Measurements from ENCODE around the gene MYO7A.

The MYO7A gene

GRCh38 chr11:77188633-77189491 lies 60.8 kb downstream of the MYO7A start:
- Histone ChIP-seq H3K9ac (no peak overlapping the region), H3K27me3 (no peaks in the 10 kb centered on the region), H3K9me3 (replicated peaks in 1 of 11) (peaks cover 0 to 2% (median 0%) of the 10 kb centered on the region in 11 experiments; a peak in 1 of 22 replicates), H3K27ac (no peak overlapping the region), H3K4me2 (no peak overlapping the region), H3K4me1 (peaks cover 8 to 44% (median 28%) of the 10 kb centered on the region in 10 experiments; a peak in 19 of 20 replicates), H3K36me3 (peaks cover 0 to 75% (median 0%) of the 10 kb centered on the region in 11 experiments; a peak in 4 of 22 replicates), H4K20me1 (peaks cover 0 to 31% (median 0%) of the 10 kb centered on the region in 11 experiments; a peak in 5 of 22 replicates), H3K4me3 (no peak overlapping the region)
- no peak for TF ChIP-seq Cebpa-rat (IDR thresholded peaks at IDR 0.05)

- peaks cover 14 to 41% (median 35%) of the 10 kb centered on the region in 10 experiments; a peak in 19 of 20 replicates for H3K4me1 ChIP-seq
These were observed 61.7 kb downstream of the MYO7A start for GRCh38 chr11:77189588-77190210.

GRCh38 chr11:77190331-77191075 lies 62.5 kb downstream of the MYO7A start:
- Histone ChIP-seq H4K20me1 (peaks cover 0 to 37% (median 0%) of the 10 kb centered on the region in 11 experiments; a peak in 4 of 22 replicates), H3K9ac (no peak overlapping the region), H3K27ac (no peak overlapping the region), H3K4me2 (no peak overlapping the region), H3K36me3 (peaks cover 0 to 82% (median 0%) of the 10 kb centered on the region in 11 experiments; a peak in 4 of 22 replicates), H3K9me3 (replicated peaks in 1 of 11) (peaks cover 0 to 2% (median 0%) of the 10 kb centered on the region in 11 experiments; a peak in 1 of 22 replicates), H3K4me1 (peaks cover 14 to 37% (median 30%) of the 10 kb centered on the region in 10 experiments; a peak in 19 of 20 replicates), H3K4me3 (no peak overlapping the region), H3K27me3 (no peaks in the 10 kb centered on the region)
- TF ChIP-seq Cebpa-rat (IDR thresholded peaks at IDR 0.05): no peak

More at GRCh38 chr11:77189588-77190210, 61.7 kb downstream of the MYO7A start:
- H3K4me3 ChIP-seq: no peak overlapping the region
- no peak overlapping the region for H3K27ac ChIP-seq
- peaks cover 0 to 2% (median 0%) of the 10 kb centered on the region in 11 experiments; a peak in 1 of 22 replicates for H3K9me3 ChIP-seq (replicated peaks in 1 of 11)
- peaks cover 0 to 31% (median 0%) of the 10 kb centered on the region in 11 experiments; a peak in 4 of 22 replicates for H4K20me1 ChIP-seq
- TF ChIP-seq Cebpa-rat (IDR thresholded peaks at IDR 0.05): no peak
- no peak overlapping the region for H3K4me2 ChIP-seq
- H3K27me3 ChIP-seq: no peaks in the 10 kb centered on the region
- peaks cover 0 to 80% (median 0%) of the 10 kb centered on the region in 11 experiments; a peak in 4 of 22 replicates for H3K36me3 ChIP-seq
- no peak overlapping the region for H3K9ac ChIP-seq

- Histone ChIP-seq H3K4me3 (no peak overlapping the region), H3K9me3 (replicated peaks in 1 of 11) (peaks cover 0 to 2% (median 0%) of the 10 kb centered on the region in 11 experiments; a peak in 1 of 22 replicates), H4K20me1 (peaks cover 0 to 41% (median 0%) of the 10 kb centered on the region in 11 experiments; a peak in 4 of 22 replicates), H3K4me2 (no peak overlapping the region), H3K27me3 (no peaks in the 10 kb centered on the region), H3K36me3 (peaks cover 0 to 86% (median 0%) of the 10 kb centered on the region in 11 experiments; a peak in 4 of 22 replicates), H3K27ac (no peak overlapping the region), H3K9ac (no peak overlapping the region), H3K4me1 (peaks cover 18 to 41% (median 30%) of the 10 kb centered on the region in 10 experiments; a peak in 19 of 20 replicates)
- no peak for TF ChIP-seq Cebpa-rat (IDR thresholded peaks at IDR 0.05)
These were observed 63.4 kb downstream of the MYO7A start for GRCh38 chr11:77191429-77191822.

- Histone ChIP-seq H3K9ac (no peak overlapping the region), H3K27ac (no peak overlapping the region), H3K4me3 (no peak overlapping the region)
These were observed 63.9 kb downstream of the MYO7A start for GRCh38 chr11:77191823-77192495.

GRCh38 chr11:77193167-77193566 lies 65.1 kb downstream of the MYO7A start:
- Histone ChIP-seq H3K9me3 (replicated peaks in 1 of 11) (peaks cover 0 to 2% (median 0%) of the 10 kb centered on the region in 11 experiments; a peak in 1 of 22 replicates), H4K20me1 (peaks cover 0 to 41% (median 0%) of the 10 kb centered on the region in 11 experiments; a peak in 4 of 22 replicates), H3K27ac (no peak overlapping the region), H3K36me3 (peaks cover 0 to 97% (median 0%) of the 10 kb centered on the region in 11 experiments; a peak in 4 of 22 replicates), H3K4me2 (no peak overlapping the region), H3K4me3 (no peak overlapping the region), H3K9ac (no peak overlapping the region), H3K4me1 (peaks cover under 1 to 32% (median 19%) of the 10 kb centered on the region in 10 experiments; a peak in 17 of 20 replicates), H3K27me3 (no peaks in the 10 kb centered on the region)
- no peak for TF ChIP-seq Cebpa-rat (IDR thresholded peaks at IDR 0.05)

More at GRCh38 chr11:77191823-77192495, 63.9 kb downstream of the MYO7A start:
- Histone ChIP-seq H3K9me3 (replicated peaks in 1 of 11) (peaks cover 0 to 2% (median 0%) of the 10 kb centered on the region in 11 experiments; a peak in 1 of 22 replicates), H3K27me3 (no peaks in the 10 kb centered on the region), H3K4me1 (peaks cover 12 to 41% (median 26%) of the 10 kb centered on the region in 10 experiments; a peak in 19 of 20 replicates), H3K4me2 (no peak overlapping the region), H4K20me1 (peaks cover 0 to 41% (median 0%) of the 10 kb centered on the region in 11 experiments; a peak in 4 of 22 replicates), H3K36me3 (peaks cover 0 to 92% (median 0%) of the 10 kb centered on the region in 11 experiments; a peak in 4 of 22 replicates)
- TF ChIP-seq Cebpa-rat (IDR thresholded peaks at IDR 0.05): no peak

GRCh38 chr11:77193911-77194830 lies 66.1 kb downstream of the MYO7A start:
- Histone ChIP-seq H3K4me1 (peaks cover 5 to 36% (median 19%) of the 10 kb centered on the region in 10 experiments; a peak in 17 of 20 replicates), H3K9me3 (replicated peaks in 1 of 11) (peaks cover 0 to 2% (median 0%) of the 10 kb centered on the region in 11 experiments; a peak in 1 of 22 replicates), H3K36me3 (peaks cover 0 to 100% (median 0%) of the 10 kb centered on the region in 11 experiments; a peak in 4 of 22 replicates), H4K20me1 (peaks cover 0 to 35% (median 0%) of the 10 kb centered on the region in 11 experiments; a peak in 4 of 22 replicates), H3K27ac (no peak overlapping the region), H3K27me3 (no peaks in the 10 kb centered on the region), H3K9ac (no peak overlapping the region; a peak in 1 of 22 replicates), H3K4me2 (peak overlapping the region in 4 of 11 experiments; percentile 6 to 19 (median 14); a peak in 5 of 22 replicates), H3K4me3 (no peak overlapping the region)
- no peak for TF ChIP-seq Cebpa-rat (IDR thresholded peaks at IDR 0.05)

Data from BLaER1 treated with 17β-estradiol and CSF1 and Interleukin-3, amounts not matched to agents 10 nM and 100 nM (cell line).